Measurements from ENCODE around the gene CDHR4. TPM values are rescaled to one million over a fixed set of nuclear protein-coding genes. Genes with fewer than 3 reads are reported as not detected.

The CDHR4 gene, protein sequence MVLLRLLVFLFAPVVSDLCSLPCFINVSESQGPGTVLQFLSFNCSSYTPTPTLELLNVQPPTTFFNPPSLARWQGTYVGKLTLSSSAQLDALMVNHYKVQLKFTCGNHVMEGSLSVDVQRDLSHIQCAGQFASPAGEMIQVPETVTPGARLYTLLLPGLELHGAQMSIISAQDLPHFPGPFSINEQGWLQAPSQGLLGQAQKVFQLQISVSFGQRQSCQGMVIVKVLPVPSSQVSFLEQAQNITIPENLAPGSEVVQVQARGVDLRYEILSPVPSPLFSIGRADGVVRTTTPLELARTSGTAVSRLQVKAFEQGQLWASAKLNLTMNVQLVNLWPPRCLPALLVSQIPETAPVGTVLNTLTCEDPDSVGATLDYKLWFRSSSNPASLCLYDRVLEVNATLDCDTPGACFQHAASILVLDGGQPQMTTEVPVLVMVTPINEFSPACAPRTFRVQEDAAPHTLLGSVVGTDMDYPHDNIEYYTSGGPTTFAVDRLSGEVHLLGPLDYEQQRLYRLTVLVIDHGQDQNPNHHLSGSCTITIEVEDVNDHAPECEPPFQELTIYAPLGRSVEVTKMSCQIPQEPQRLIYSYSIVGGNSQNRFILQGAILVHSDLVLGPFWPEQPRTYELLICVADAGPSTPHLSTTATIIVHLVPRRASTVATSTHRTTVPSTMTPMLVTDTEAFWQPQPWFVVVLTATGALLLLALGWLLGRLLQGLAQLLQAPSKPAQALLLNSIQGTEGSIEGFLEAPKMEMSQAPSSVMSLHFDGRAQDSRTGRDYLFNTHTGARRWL
- polyA plus RNA-seq (2013, experiment 1 of 4), result not detected
- polyA plus RNA-seq (2013, experiment 2 of 4), result 0.39 TPM
- not detected for polyA plus RNA-seq (2013, experiment 3 of 4)
- polyA plus RNA-seq (2013, experiment 4 of 4), result 0.12 TPM

GRCh38 chr3:49799761-49800160, at the start of gene CDHR4:
TSS of gene CDHR4 (minus strand) at chr3:49799873. CDS start at chr3:49799812, 61 bp downstream.
- WGBS, 2 experiments, result 88 to 89% methylated on average over 4 of the region's 4 CpGs
- Histone ChIP-seq H3K4me3 (ENCODE audit: insufficient read depth, low read depth, low read length) (no peak within 1 kb of the TSS), H3K27ac (ENCODE audit: insufficient read depth, low read depth, low read length, poor library complexity, severe bottlenecking) (no peak within 1 kb of the TSS), H3K9me3 (ENCODE audit: control insufficient read depth, low read length) (no peaks in the 10 kb centered on the region), H3K36me3 (ENCODE audit: control insufficient read depth, insufficient read depth, low read length) (no peaks in the 10 kb centered on the region), H3K27me3 (ENCODE audit: control insufficient read depth, insufficient read depth, low read length, poor library complexity, severe bottlenecking) (peaks cover 33% of the 10 kb centered on the region), H3K4me1 (ENCODE audit: control insufficient read depth, insufficient read depth, low read length) (peaks cover 14% of the 10 kb centered on the region)

GRCh38 chr3:49845694-49846093, 46.0 kb upstream of the CDHR4 start:
- H3K4me3 ChIP-seq (ENCODE audit: insufficient read depth, low read depth, low read length), result no peak overlapping the region
- no peaks in the 10 kb centered on the region for H3K27me3 ChIP-seq (ENCODE audit: control insufficient read depth, insufficient read depth, low read length, poor library complexity, severe bottlenecking)
- no peaks in the 10 kb centered on the region for H3K4me1 ChIP-seq (ENCODE audit: control insufficient read depth, insufficient read depth, low read length)
- peaks cover 21% of the 10 kb centered on the region for H3K36me3 ChIP-seq (ENCODE audit: control insufficient read depth, insufficient read depth, low read length)
- WGBS, 2 experiments, result 91 to 96% methylated on average over 3 of the region's 3 CpGs
- H3K9me3 ChIP-seq (ENCODE audit: control insufficient read depth, low read length), result no peaks in the 10 kb centered on the region
- no peak overlapping the region for H3K27ac ChIP-seq (ENCODE audit: insufficient read depth, low read depth, low read length, poor library complexity, severe bottlenecking)

- Histone ChIP-seq H3K9me3 (ENCODE audit: control insufficient read depth, low read length) (no peaks in the 10 kb centered on the region), H3K27ac (ENCODE audit: insufficient read depth, low read depth, low read length, poor library complexity, severe bottlenecking) (no peak overlapping the region), H3K36me3 (ENCODE audit: control insufficient read depth, insufficient read depth, low read length) (peaks cover 21% of the 10 kb centered on the region), H3K27me3 (ENCODE audit: control insufficient read depth, insufficient read depth, low read length, poor library complexity, severe bottlenecking) (no peaks in the 10 kb centered on the region), H3K4me1 (ENCODE audit: control insufficient read depth, insufficient read depth, low read length) (no peaks in the 10 kb centered on the region), H3K4me3 (ENCODE audit: insufficient read depth, low read depth, low read length) (no peak overlapping the region)
- WGBS, 2 experiments, result 81 to 84% methylated on average over 5 of the region's 5 CpGs
Observed at GRCh38 chr3:49844464-49845183, 45.0 kb upstream of the CDHR4 start.

DNA sequence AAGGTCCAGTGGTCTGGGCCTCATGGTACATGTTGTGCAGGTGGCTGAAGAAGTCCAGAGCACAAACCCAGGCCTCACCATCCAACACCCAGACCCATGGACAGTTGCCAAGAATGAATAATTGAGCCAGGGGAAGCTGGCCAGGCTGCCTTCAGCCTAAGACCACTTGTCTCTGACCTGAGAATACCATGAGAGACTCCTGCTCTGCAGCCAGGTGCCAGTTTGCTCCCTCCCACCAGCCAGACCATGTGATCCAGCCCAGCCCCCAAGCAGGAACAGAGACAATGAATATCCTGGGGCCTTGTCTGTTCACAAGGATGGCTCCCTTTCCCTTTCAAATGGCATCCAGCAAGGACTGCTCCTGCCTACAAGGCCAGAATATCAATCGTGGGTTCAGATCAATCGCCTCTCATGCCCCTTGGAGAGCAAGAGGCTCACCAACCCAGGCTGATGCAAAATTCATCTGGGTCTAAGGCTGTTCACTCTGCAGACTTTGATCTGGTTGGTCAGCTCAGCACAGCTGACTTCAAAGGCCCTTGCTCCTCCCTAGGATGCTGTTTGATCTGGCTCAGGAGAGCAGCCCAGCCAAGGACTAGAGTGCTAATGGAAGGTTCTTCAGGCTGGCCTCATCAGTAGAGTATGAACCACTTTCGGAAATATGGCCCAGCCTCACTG, 43.3 kb upstream of the CDHR4 start:
- no peaks in the 10 kb centered on the region for H3K4me1 ChIP-seq (ENCODE audit: control insufficient read depth, insufficient read depth, low read length)

DNA sequence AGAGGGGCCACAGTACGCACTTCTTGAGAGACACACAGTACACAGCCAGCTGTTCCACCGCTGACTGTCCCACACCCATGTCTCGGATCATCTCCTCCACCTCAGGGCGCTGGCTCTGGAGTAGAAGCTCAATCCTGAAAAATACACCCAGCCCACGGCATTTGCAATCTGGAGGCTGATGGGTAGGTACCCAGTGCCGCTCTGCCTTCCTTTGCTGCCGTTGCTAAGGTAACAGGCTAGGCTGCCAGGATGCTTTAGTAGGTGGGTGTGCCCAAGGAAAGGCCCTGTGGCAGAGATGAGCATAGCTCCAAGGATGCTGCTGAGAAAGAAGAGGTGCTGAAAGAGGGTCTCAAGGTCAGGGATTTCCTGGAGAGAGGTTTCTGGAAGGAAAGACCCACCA, 42.1 kb upstream of the CDHR4 start:
- 95 to 97% methylated on average over 7 of the region's 7 CpGs for WGBS, 2 experiments
- Histone ChIP-seq H3K36me3 (ENCODE audit: control insufficient read depth, insufficient read depth, low read length) (peaks cover 20% of the 10 kb centered on the region), H3K27ac (ENCODE audit: insufficient read depth, low read depth, low read length, poor library complexity, severe bottlenecking) (no peak overlapping the region), H3K9me3 (ENCODE audit: control insufficient read depth, low read length) (no peaks in the 10 kb centered on the region), H3K4me3 (ENCODE audit: insufficient read depth, low read depth, low read length) (no peak overlapping the region), H3K4me1 (ENCODE audit: control insufficient read depth, insufficient read depth, low read length) (no peaks in the 10 kb centered on the region), H3K27me3 (ENCODE audit: control insufficient read depth, insufficient read depth, low read length, poor library complexity, severe bottlenecking) (no peaks in the 10 kb centered on the region)

More for the DNA sequence above, 43.3 kb upstream of the CDHR4 start:
- H3K9me3 ChIP-seq (ENCODE audit: control insufficient read depth, low read length), result no peaks in the 10 kb centered on the region
- H3K27ac ChIP-seq (ENCODE audit: insufficient read depth, low read depth, low read length, poor library complexity, severe bottlenecking), result no peak overlapping the region
- WGBS, 2 experiments, result 86 to 89% methylated on average over 3 of the region's 3 CpGs
- H3K4me3 ChIP-seq (ENCODE audit: insufficient read depth, low read depth, low read length), result no peak overlapping the region
- H3K36me3 ChIP-seq (ENCODE audit: control insufficient read depth, insufficient read depth, low read length), result peaks cover 21% of the 10 kb centered on the region
- no peaks in the 10 kb centered on the region for H3K27me3 ChIP-seq (ENCODE audit: control insufficient read depth, insufficient read depth, low read length, poor library complexity, severe bottlenecking)

DNA sequence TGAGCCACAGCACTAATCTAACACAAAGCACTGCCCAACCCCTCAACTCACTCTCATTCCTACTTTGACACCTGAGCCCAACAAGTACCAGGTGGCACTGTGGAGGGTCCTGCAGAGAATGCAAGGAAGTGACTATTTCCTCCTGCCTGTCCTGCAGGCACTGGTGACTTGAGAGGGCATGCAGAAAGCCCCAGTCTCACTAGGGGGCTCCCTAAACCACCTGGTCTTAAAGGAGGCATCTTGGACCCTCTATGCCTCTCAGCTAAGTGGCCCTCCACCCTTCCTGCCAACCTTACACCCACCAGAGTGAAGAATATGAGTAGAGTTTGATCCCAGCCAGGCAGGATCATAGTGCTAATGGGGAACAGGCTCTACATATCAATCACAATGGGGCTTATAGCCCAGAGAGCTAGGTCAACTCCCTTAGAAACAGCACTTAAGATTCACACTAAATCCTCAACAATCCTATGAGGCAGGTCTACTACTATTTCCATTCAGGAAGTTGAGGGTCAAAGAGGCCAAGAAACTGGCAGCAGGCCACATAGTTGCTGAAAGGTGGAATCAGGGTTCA, 41.5 kb upstream of the CDHR4 start:
- peaks cover 22% of the 10 kb centered on the region for H3K36me3 ChIP-seq (ENCODE audit: control insufficient read depth, insufficient read depth, low read length)
- no peak overlapping the region for H3K27ac ChIP-seq (ENCODE audit: insufficient read depth, low read depth, low read length, poor library complexity, severe bottlenecking)
- no peaks in the 10 kb centered on the region for H3K4me1 ChIP-seq (ENCODE audit: control insufficient read depth, insufficient read depth, low read length)
- no peaks in the 10 kb centered on the region for H3K27me3 ChIP-seq (ENCODE audit: control insufficient read depth, insufficient read depth, low read length, poor library complexity, severe bottlenecking)
- H3K4me3 ChIP-seq (ENCODE audit: insufficient read depth, low read depth, low read length), result no peak overlapping the region
- H3K9me3 ChIP-seq (ENCODE audit: control insufficient read depth, low read length), result no peaks in the 10 kb centered on the region

- no peak overlapping the region for H3K27ac ChIP-seq (ENCODE audit: insufficient read depth, low read depth, low read length, poor library complexity, severe bottlenecking)
- no peaks in the 10 kb centered on the region for H3K4me1 ChIP-seq (ENCODE audit: control insufficient read depth, insufficient read depth, low read length)
- H3K27me3 ChIP-seq (ENCODE audit: control insufficient read depth, insufficient read depth, low read length, poor library complexity, severe bottlenecking), result no peaks in the 10 kb centered on the region
- WGBS, 2 experiments, result 90% methylated on average over 2 of the region's 2 CpGs
- no peaks in the 10 kb centered on the region for H3K9me3 ChIP-seq (ENCODE audit: control insufficient read depth, low read length)
- H3K4me3 ChIP-seq (ENCODE audit: insufficient read depth, low read depth, low read length), result no peak overlapping the region
- H3K36me3 ChIP-seq (ENCODE audit: control insufficient read depth, insufficient read depth, low read length), result peaks cover 14% of the 10 kb centered on the region
Observed at GRCh38 chr3:49840388-49840787, 40.7 kb upstream of the CDHR4 start.

DNA sequence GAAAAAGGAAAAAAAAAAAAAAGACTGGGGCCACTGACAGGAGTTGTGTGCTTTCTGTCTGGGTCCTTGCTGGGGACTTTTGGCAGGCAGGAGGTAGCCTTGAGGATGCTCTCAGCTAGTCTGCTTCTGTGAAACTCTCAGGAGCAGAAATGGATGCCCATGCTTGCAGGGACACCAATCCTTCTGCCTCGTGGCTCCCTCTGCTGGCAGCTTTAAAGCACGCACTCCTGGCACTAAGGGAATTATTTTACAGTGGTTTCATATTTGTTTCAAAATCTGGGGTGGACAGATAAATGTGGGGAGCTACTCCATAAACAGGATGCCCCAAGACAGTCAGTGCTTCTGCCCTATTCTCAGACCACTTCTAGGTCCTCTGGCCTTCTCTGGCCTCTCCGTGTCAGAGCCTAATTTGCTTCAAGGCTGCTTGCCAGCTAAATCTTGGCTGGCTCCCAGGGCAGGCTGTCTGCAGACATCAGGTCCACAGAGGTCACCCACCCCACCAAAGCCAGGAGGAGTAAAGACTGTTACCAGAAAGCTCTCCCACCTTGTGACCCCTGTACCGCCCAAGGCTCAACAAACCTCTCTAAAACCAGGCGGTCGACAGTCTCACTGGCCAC, 39.6 kb upstream of the CDHR4 start:
- H3K27me3 ChIP-seq (ENCODE audit: control insufficient read depth, insufficient read depth, low read length, poor library complexity, severe bottlenecking), result no peaks in the 10 kb centered on the region
- peaks cover 13% of the 10 kb centered on the region for H3K36me3 ChIP-seq (ENCODE audit: control insufficient read depth, insufficient read depth, low read length)
- no peaks in the 10 kb centered on the region for H3K9me3 ChIP-seq (ENCODE audit: control insufficient read depth, low read length)
- no peak overlapping the region for H3K27ac ChIP-seq (ENCODE audit: insufficient read depth, low read depth, low read length, poor library complexity, severe bottlenecking)
- H3K4me3 ChIP-seq (ENCODE audit: insufficient read depth, low read depth, low read length), result no peak overlapping the region
- 62 to 63% methylated on average over 6 of the region's 6 CpGs for WGBS, 2 experiments
- no peaks in the 10 kb centered on the region for H3K4me1 ChIP-seq (ENCODE audit: control insufficient read depth, insufficient read depth, low read length)

- WGBS, 2 experiments, result 76 to 79% methylated on average over 3 of the region's 3 CpGs
- H3K4me3 ChIP-seq (ENCODE audit: insufficient read depth, low read depth, low read length), result no peak overlapping the region
- no peaks in the 10 kb centered on the region for H3K27me3 ChIP-seq (ENCODE audit: control insufficient read depth, insufficient read depth, low read length, poor library complexity, severe bottlenecking)
- no peaks in the 10 kb centered on the region for H3K9me3 ChIP-seq (ENCODE audit: control insufficient read depth, low read length)
- H3K4me1 ChIP-seq (ENCODE audit: control insufficient read depth, insufficient read depth, low read length), result no peaks in the 10 kb centered on the region
- no peak overlapping the region for H3K27ac ChIP-seq (ENCODE audit: insufficient read depth, low read depth, low read length, poor library complexity, severe bottlenecking)
- peaks cover 23% of the 10 kb centered on the region for H3K36me3 ChIP-seq (ENCODE audit: control insufficient read depth, insufficient read depth, low read length)
Observed at GRCh38 chr3:49831341-49831740, 31.7 kb upstream of the CDHR4 start.

Data from ectodermal cell (in vitro differentiated cells).